NCI-H2196 treated with DMSO at 0.1 percent for 48 hours (cell line): ENCODE data around the gene RBM44.
A peak's percentile ranks its signal among the peaks of the same experiment; 100 is the strongest.
"Not testable (repeated sequence)": the region's sequence is repeated elsewhere in the genome, so short reads cannot be mapped to it uniquely, and the experiment has no call there.

Experiments used
- DNase-seq: peaks from one replicate; lab custom pipeline; 2025; ENCODE audit not compliant: unreplicated experiment; lab: John Stamatoyannopoulos, UW

Gene RBM44

GRCh38 chr2:237798236-237799059 is at the start of gene RBM44:
Gene RBM44 (plus strand): TSS chr2:237798779. CDS start chr2:237813610, 14,831 bp downstream.
- DNase-seq: no peak

- DNase-seq: no peak
These were observed 49.6 kb upstream of the RBM44 start for GRCh38 chr2:237749002-237749401.

- no peak for DNase-seq
These were observed 48.6 kb upstream of the RBM44 start for GRCh38 chr2:237749961-237750360.

- DNase-seq: not testable (repeated sequence)
These were observed 48.1 kb upstream of the RBM44 start for GRCh38 chr2:237750441-237750840.

GRCh38 chr2:237752761-237753165 is 45.8 kb upstream of the RBM44 start:
- no peak for DNase-seq

GRCh38 chr2:237754182-237754581 is 44.4 kb upstream of the RBM44 start:
- DNase-seq: no peak

- DNase-seq: no peak
These were observed 43.8 kb upstream of the RBM44 start for GRCh38 chr2:237754626-237755248.

GRCh38 chr2:237757616-237758015 is 41.0 kb upstream of the RBM44 start:
- DNase-seq: no peak

- DNase-seq: no peak
These were observed 40.4 kb upstream of the RBM44 start for GRCh38 chr2:237758185-237758584.

GRCh38 chr2:237759176-237759575 is 39.4 kb upstream of the RBM44 start:
- no peak for DNase-seq

- DNase-seq: no peak
These were observed 37.8 kb upstream of the RBM44 start for GRCh38 chr2:237760506-237761502.

- not testable (repeated sequence) for DNase-seq
These were observed 36.0 kb upstream of the RBM44 start for GRCh38 chr2:237762291-237763182.

- DNase-seq: no peak
These were observed 34.8 kb upstream of the RBM44 start for GRCh38 chr2:237763812-237764211.

GRCh38 chr2:237765122-237765521 is 33.5 kb upstream of the RBM44 start:
- not testable (repeated sequence) for DNase-seq

- no peak for DNase-seq
These were observed 32.7 kb upstream of the RBM44 start for GRCh38 chr2:237765875-237766274.

GRCh38 chr2:237766340-237766739 is 32.2 kb upstream of the RBM44 start:
- DNase-seq: no peak

- no peak for DNase-seq
These were observed 26.1 kb upstream of the RBM44 start for GRCh38 chr2:237772513-237772912.

GRCh38 chr2:237773826-237774225 is 24.8 kb upstream of the RBM44 start:
- DNase-seq: no peak

GRCh38 chr2:237774811-237775553 is 23.6 kb upstream of the RBM44 start:
- DNase-seq: peak; percentile 73

- no peak for DNase-seq
These were observed 19.1 kb upstream of the RBM44 start for GRCh38 chr2:237779521-237779920.
